Measurements from ENCODE around the gene SNX6.
"Not testable (repeated sequence)": the region's sequence is repeated elsewhere in the genome, so short reads cannot be mapped to it uniquely, and the experiment has no call there.

Gene SNX6

GRCh38 chr14:34536951-34537676 lies 92.8 kb downstream of the SNX6 start:
- 0 out of 2 replicates have a peak overlapping the region, but pooled peaks have one; percentile 0 for H3K4me3 ChIP-seq (replicated peaks; ENCODE audit: low read depth, low read length)

GRCh38 chr14:34527591-34527990 lies 102.4 kb downstream of the SNX6 start:
- no peak overlapping the region for H3K4me3 ChIP-seq (replicated peaks; ENCODE audit: low read depth, low read length)
- TF ChIP-seq CTCF (IDR thresholded peaks at IDR 0.05; ENCODE audit: low read depth, low read length, missing control alignments) = no peak
- DNase-seq (ENCODE audit: extremely low read depth, low read depth) = no peak

More at GRCh38 chr14:34536951-34537676, 92.8 kb downstream of the SNX6 start:
- TF ChIP-seq CTCF (IDR thresholded peaks at IDR 0.05; ENCODE audit: low read depth, low read length, missing control alignments) = no peak
- DNase-seq (ENCODE audit: extremely low read depth, low read depth) = no peak

DNA sequence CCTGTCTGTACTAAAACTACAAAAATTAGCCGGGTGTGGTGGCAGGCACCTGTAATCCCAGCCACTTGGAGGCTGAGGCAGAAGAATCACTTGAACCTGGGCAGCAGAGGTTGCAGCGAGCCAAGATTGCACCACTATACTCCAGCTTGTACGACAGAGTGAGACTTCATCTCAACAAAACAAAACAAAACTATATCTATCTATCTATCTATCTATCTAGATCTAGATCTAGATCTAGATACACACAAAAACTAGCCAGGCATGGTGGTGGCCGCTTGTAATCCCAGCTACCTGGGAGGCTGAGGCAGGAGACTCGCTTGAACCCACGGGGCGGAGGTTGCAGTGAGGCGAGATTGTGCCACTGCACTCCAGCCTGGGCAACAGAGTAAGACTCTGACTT lies 105.7 kb downstream of the SNX6 start:
- not testable (repeated sequence) for H3K4me3 ChIP-seq (replicated peaks; ENCODE audit: low read depth, low read length); DNase-seq (ENCODE audit: extremely low read depth, low read depth)

DNA sequence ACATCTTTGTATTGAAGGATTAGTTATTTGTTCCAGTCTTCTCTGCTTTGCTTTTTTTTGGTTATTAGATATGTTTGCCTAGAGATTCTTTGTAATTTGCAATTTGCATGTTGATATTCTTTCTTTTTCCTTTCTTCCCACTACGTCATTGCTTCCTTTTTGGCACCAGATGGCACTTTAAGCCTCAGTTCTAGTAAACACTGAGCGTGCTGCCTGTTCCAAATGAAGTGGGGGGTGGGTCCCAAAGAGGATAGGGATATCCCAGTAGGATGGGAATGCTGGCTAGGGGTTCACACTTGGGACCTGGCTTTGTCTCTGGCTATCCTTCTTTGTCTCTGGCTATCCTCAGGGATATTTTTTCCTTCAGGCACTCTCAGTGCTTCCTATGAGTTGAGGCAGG lies 107.5 kb downstream of the SNX6 start:
- H3K4me3 ChIP-seq (replicated peaks; ENCODE audit: low read depth, low read length) = no peak overlapping the region
- DNase-seq (ENCODE audit: extremely low read depth, low read depth) = no peak
- TF ChIP-seq CTCF (IDR thresholded peaks at IDR 0.05; ENCODE audit: low read depth, low read length, missing control alignments) = no peak

GRCh38 chr14:34521071-34521470 lies 108.9 kb downstream of the SNX6 start:
- DNase-seq (ENCODE audit: extremely low read depth, low read depth); H3K4me3 ChIP-seq (replicated peaks; ENCODE audit: low read depth, low read length): not testable (repeated sequence)

DNA sequence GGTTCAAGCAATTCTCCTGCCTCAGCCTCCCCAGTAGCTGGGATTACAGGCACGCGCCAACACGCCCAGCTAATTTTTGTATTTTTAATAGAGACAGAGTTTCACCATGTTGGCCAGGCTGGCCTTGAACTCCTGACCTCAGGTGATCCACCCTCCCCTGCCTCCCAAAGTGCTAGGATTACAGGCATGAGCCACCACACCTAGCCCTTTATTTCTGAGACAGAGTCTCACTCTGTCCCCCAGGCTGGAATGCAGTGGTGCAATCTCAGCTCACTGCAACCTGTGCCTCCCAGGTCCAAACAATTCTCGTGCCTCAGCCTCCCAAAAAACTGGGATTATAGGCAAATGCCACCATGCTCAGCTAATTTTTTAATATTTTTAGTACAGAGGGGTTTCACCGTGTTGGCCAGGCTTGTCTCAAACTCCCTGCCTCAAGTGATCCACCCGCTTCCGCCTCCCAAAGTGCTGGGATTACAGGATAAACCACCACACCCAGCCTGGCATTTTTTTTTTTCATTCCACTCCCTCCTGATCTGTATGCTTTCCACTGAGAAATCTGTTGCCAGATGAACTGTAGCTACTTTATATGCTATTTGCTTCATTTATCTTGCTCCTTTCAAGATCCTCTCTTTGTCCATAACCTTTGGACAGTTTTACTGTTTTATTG lies 109.5 kb downstream of the SNX6 start:
- H3K4me3 ChIP-seq (replicated peaks; ENCODE audit: low read depth, low read length); DNase-seq (ENCODE audit: extremely low read depth, low read depth): not testable (repeated sequence)
